Fibroblast of lung (primary cell): ENCODE data around the gene YWHAG.

Experiments used
- EZH2 ChIP-seq: IDR thresholded peaks from 2 replicates; pipeline ENCODE4 v1.5.1; 2012; ENCODE audit warnings: low read length, control low read depth, mild to moderate bottlenecking; ENCODE audit errors: missing control alignments
- TF ChIP-seq, protein P1 (sequence below), 2 donors: IDR thresholded peaks in 1 of 2; conservative IDR thresholded peaks in 1 of 2; 1 replicate in 1 of 2; 2 replicates in 1 of 2; pipeline ENCODE4 v1.5.1; 2011 to 2012; ENCODE audit warnings: low read length in 2 of 2, control low read depth in 1 of 2, inconsistent platforms in 1 of 2, low read depth in 1 of 2, mild to moderate bottlenecking in 1 of 2

DNA sequence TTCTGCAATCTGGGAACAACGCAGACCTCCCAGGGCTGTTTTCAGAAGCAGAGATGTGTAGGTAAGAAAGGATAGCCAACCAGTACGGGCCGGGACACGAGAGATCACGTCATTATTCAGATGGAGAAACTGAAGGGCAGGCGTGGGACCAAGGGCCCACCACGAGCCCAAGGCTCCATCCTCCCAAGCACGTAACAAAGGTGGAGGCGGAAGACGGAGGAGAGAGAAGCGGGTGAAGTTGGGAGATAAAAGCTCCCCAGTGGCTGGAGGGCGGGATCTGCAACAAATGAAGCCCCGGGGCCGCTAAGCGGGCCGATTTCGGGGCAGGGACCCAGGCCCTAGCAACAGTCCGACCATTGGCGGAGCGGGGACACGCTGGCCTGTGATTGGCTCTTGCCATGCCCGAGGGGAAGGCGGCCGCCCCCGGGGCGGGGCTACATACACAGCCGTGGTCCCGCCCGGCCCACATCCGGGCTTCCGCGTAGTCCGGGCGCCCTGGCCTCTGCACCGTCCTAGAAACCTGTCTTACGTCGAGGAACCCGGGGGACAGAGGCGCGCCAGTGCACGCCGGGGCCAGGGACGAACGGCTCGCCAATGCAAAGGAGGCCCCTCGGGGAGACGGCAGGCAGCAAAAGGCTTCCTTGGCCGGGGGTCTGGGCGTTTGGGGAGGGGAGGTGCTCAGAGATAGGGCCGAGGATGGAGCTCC is 40.9 kb downstream of the YWHAG start:
- TF ChIP-seq, protein P1, sequence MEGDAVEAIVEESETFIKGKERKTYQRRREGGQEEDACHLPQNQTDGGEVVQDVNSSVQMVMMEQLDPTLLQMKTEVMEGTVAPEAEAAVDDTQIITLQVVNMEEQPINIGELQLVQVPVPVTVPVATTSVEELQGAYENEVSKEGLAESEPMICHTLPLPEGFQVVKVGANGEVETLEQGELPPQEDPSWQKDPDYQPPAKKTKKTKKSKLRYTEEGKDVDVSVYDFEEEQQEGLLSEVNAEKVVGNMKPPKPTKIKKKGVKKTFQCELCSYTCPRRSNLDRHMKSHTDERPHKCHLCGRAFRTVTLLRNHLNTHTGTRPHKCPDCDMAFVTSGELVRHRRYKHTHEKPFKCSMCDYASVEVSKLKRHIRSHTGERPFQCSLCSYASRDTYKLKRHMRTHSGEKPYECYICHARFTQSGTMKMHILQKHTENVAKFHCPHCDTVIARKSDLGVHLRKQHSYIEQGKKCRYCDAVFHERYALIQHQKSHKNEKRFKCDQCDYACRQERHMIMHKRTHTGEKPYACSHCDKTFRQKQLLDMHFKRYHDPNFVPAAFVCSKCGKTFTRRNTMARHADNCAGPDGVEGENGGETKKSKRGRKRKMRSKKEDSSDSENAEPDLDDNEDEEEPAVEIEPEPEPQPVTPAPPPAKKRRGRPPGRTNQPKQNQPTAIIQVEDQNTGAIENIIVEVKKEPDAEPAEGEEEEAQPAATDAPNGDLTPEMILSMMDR (conservative IDR thresholded peaks at IDR 0.05 in 1 of 2, IDR thresholded peaks at IDR 0.05 in 1 of 2; ENCODE audit: low read depth in 1 of 2, low read length in 2 of 2) = no peak
- TF ChIP-seq EZH2 = no peak
